HepG2 (cell line): Measurements from ENCODE around the gene GRB7. TPM values are rescaled to one million over a fixed set of nuclear protein-coding genes. Genes with fewer than 3 reads are reported as not detected.
A peak's percentile ranks its signal among the peaks of the same experiment; 100 is the strongest.

ENCODE experiments used
- CCDC6 ChIP-seq: sonication (generic); formaldehyde crosslinking; IDR thresholded peaks from 2 replicates; pipeline ENCODE4 v1.8.1; 2022; ENCODE audit warnings: mild to moderate bottlenecking, missing genetic modification reagents, moderate library complexity
- CREB1 ChIP-seq, 2 experiments: fragments of 450-650 bp in 1 of 2; IDR thresholded peaks; 2 replicates each; pipeline ENCODE4 v1.6.1; 2016 to 2017; ENCODE audit warnings: control low read depth in 1 of 2, mild to moderate bottlenecking in 1 of 2, missing compliant biosample characterization in 1 of 2, missing genetic modification characterization in 1 of 2
- ELF3 ChIP-seq: IDR thresholded peaks from 2 replicates; pipeline ENCODE4 v1.6.1; 2016; ENCODE audit warnings: missing genetic modification reagents, missing compliant biosample characterization
- FOXA3 ChIP-seq: IDR thresholded peaks from 2 replicates; pipeline ENCODE4 v1.6.1; 2016; ENCODE audit warnings: missing genetic modification reagents, missing compliant biosample characterization
- FUBP1 ChIP-seq: sonication (generic); formaldehyde crosslinking; IDR thresholded peaks from 2 replicates; pipeline ENCODE4 v1.5.1; 2020; ENCODE audit warnings: missing genetic modification reagents, mild to moderate bottlenecking, borderline replicate concordance
- GABPA ChIP-seq, 2 experiments: IDR thresholded peaks; 2 replicates each; pipeline ENCODE4 v1.6.1; 2011 to 2016; ENCODE audit warnings: low read depth in 2 of 2, low read length in 1 of 2, missing biosample characterization in 1 of 2, missing genetic modification characterization in 1 of 2
- GABPB1 ChIP-seq: IDR thresholded peaks from 2 replicates; pipeline ENCODE4 v1.6.1; 2016; ENCODE audit warnings: mild to moderate bottlenecking, missing genetic modification reagents, moderate library complexity, missing compliant biosample characterization
- GPN1 ChIP-seq: sonication (generic); formaldehyde crosslinking; IDR thresholded peaks from 2 replicates; pipeline ENCODE4 v1.5.1; 2020; ENCODE audit warnings: missing genetic modification reagents, borderline replicate concordance
- NCOR1 ChIP-seq: fragments of 200-600 bp; sonication (generic); IDR thresholded peaks from 2 replicates; pipeline ENCODE4 v1.7.0; 2017; ENCODE audit warnings: antibody characterized with exemption, low read length, borderline replicate concordance
- NR2F1 ChIP-seq, 2 experiments: fragments of 450-650 bp in 1 of 2; formaldehyde crosslinking in 1 of 2; IDR thresholded peaks; 2 replicates each; pipeline versions ENCODE4 v1.5.0 to v1.6.1; 2016 to 2020; ENCODE audit warnings: mild to moderate bottlenecking in 1 of 2, missing compliant biosample characterization in 1 of 2, missing genetic modification reagents in 1 of 2, moderate library complexity in 1 of 2
- NRL ChIP-seq: sonication (generic); formaldehyde crosslinking; IDR thresholded peaks from 2 replicates; pipeline ENCODE4 v1.5.0; 2020; ENCODE audit warnings: missing genetic modification reagents, mild to moderate bottlenecking, moderate library complexity, borderline replicate concordance
- PAXIP1 ChIP-seq: sonication (generic); formaldehyde crosslinking; conservative IDR thresholded peaks from 2 replicates; pipeline ENCODE4 v1.4.0; 2020; ENCODE audit warnings: mild to moderate bottlenecking, missing genetic modification reagents, moderate library complexity
- SNAPC5 ChIP-seq: sonication (generic); formaldehyde crosslinking; IDR thresholded peaks from 2 replicates; pipeline ENCODE4 v1.8.1; 2023; ENCODE audit warnings: mild to moderate bottlenecking, missing genetic modification reagents, borderline replicate concordance
- TBX2 ChIP-seq: sonication (generic); formaldehyde crosslinking; IDR thresholded peaks from 2 replicates; pipeline ENCODE4 v1.5.0; 2020; ENCODE audit warnings: missing genetic modification reagents, mild to moderate bottlenecking, borderline replicate concordance
- U2AF2 ChIP-seq: fragments of 200-400 bp; formaldehyde crosslinking; IDR thresholded peaks from 2 replicates; pipeline ENCODE4 v1.6.1; 2017; ENCODE audit warnings: low read depth, mild to moderate bottlenecking, low read length
- ZBTB49 ChIP-seq: sonication (generic); formaldehyde crosslinking; IDR thresholded peaks from 2 replicates; pipeline ENCODE4 v1.4.0; 2020; ENCODE audit warnings: missing genetic modification reagents, borderline replicate concordance
- ZKSCAN1 ChIP-seq: fragments of 150-350 bp; IDR thresholded peaks from 2 replicates; pipeline ENCODE4 v1.6.1; 2014; ENCODE audit warnings: low read length
- ZNF451 ChIP-seq: sonication (generic); formaldehyde crosslinking; IDR thresholded peaks from 2 replicates; pipeline ENCODE4 v1.5.0; 2020; ENCODE audit warnings: mild to moderate bottlenecking, missing genetic modification reagents
- ZNF883 ChIP-seq: sonication (generic); formaldehyde crosslinking; IDR thresholded peaks from 2 replicates; pipeline ENCODE4 v1.5.1; 2020; ENCODE audit warnings: mild to moderate bottlenecking, missing genetic modification reagents; ENCODE audit errors: not compliant biosample characterization
- ZNF891 ChIP-seq: sonication (generic); formaldehyde crosslinking; IDR thresholded peaks from 2 replicates; pipeline ENCODE4 v1.5.0; 2020; ENCODE audit warnings: mild to moderate bottlenecking, missing genetic modification reagents
- polyA plus RNA-seq, 8 experiments: library from polyadenylated mRNA; depleted of rRNA in 3 of 8; stranded (reverse) in 7 of 8; unstranded in 1 of 8; fragments of >200 nt; fragmentation: Illumina TruSeq in 4 of 8; extraction: Trizol in 4 of 8; gene quantifications; 2 replicates each; pipeline versions ENCODE4 v1.2.1 to v1.2.3, GENCODE V29; 2011 to 2016; ENCODE audit warnings: low read depth in 4 of 8, missing spikeins in 1 of 8, mixed read lengths in 1 of 8; ENCODE audit not compliant: insufficient read depth in 1 of 8
- total RNA-seq, 5 experiments: library from RNA; depleted of rRNA; stranded (reverse); fragments of >200 nt; fragmentation: Illumina TruSeq; extraction: Trizol; gene quantifications; 2 replicates each; pipeline ENCODE4 v1.2.3, GENCODE V29; 2016; ENCODE audit warnings: low read depth in 1 of 5

Gene GRB7
- total and polyA plus RNA-seq, 2 of the 13 experiments (the other 11 are each of a cell fraction or from before 2014, with no cell fraction given), result 60.2 to 77.7 TPM

GRCh38 chr17:39754161-39754957, 16.6 kb downstream of the GRB7 start (continued):
- TF ChIP-seq CREB1 (IDR thresholded peaks at IDR 0.05) (0 out of 2 replicates have a peak, but pooled peaks have one; percentile 12), CREB1 (CRISPR knock-in tag; IDR thresholded peaks at IDR 0.05) (no peak), ZNF891 (CRISPR knock-in tag) (peak; percentile 81; the same call in 1 of the 2 replicates), U2AF2 (no peak), FOXA3 (CRISPR knock-in tag) (peak; percentile 65; the same call in 1 of the 2 replicates), CCDC6 (CRISPR knock-in tag) (peak; percentile 81; the same call in 1 of the 2 replicates), SNAPC5 (CRISPR knock-in tag) (peak; percentile 35; the same call in 1 of the 2 replicates), TBX2 (CRISPR knock-in tag) (peak; percentile 89; the same call in 1 of the 2 replicates), NRL (CRISPR knock-in tag) (peak; percentile 73; the same call in 1 of the 2 replicates), FUBP1 (CRISPR knock-in tag) (no peak), NR2F1 (CRISPR knock-in tag; IDR thresholded peaks at IDR 0.05) (no peak), ZNF883 (CRISPR knock-in tag) (peak; percentile 67), ZNF451 (peak; percentile 97), GABPB1 (CRISPR knock-in tag) (peak; percentile 92), GABPA (IDR thresholded peaks at IDR 0.05; ENCODE audit: low read depth, low read length) (peak; percentile 50), GABPA (CRISPR knock-in tag; IDR thresholded peaks at IDR 0.05; ENCODE audit: low read depth) (peak; percentile 60; the same call in 1 of the 2 replicates), PAXIP1 (CRISPR knock-in tag) (peak; percentile 79), ELF3 (CRISPR knock-in tag) (peak; percentile 66; the same call in 1 of the 2 replicates), NCOR1 (no peak), GPN1 (CRISPR knock-in tag) (0 out of 2 replicates have a peak, but pooled peaks have one; percentile 18), ZKSCAN1 (no peak), ZBTB49 (no peak)
